Stimulated activated memory B cell treated with anti-CD40 and anti-IgM and Interleukin-4, amounts not matched to agents 10 μg/mL and 1 μg/mL and 100 μg/mL, for 72 hours (primary cell): ENCODE data around the gene ARMC12.

Source experiments
- ATAC-seq: fragments of 150-1000 bp; cut with Tn5 transposase; 2 replicates; pipeline ENCODE4 v1.10.0; 2021
- H3K27ac Mint-ChIP-seq: one replicate; pipeline ENCODE4 v1.8.0; 2022; ENCODE audit warnings: mild to moderate bottlenecking, mixed read lengths
- H3K27me3 Mint-ChIP-seq: one replicate; pipeline ENCODE4 v1.8.0; 2022; ENCODE audit warnings: mixed read lengths
- H3K36me3 Mint-ChIP-seq: one replicate; pipeline ENCODE4 v1.8.0; 2022; ENCODE audit warnings: mixed read lengths
- H3K4me1 Mint-ChIP-seq: one replicate; pipeline ENCODE4 v1.8.0; 2022; ENCODE audit warnings: mixed read lengths
- H3K4me3 Mint-ChIP-seq: one replicate; pipeline ENCODE4 v1.8.0; 2022; ENCODE audit warnings: mild to moderate bottlenecking, moderate library complexity, mixed read lengths
- H3K9me3 Mint-ChIP-seq: one replicate; pipeline ENCODE4 v1.8.0; 2022; ENCODE audit warnings: mixed read lengths

Gene ARMC12

DNA sequence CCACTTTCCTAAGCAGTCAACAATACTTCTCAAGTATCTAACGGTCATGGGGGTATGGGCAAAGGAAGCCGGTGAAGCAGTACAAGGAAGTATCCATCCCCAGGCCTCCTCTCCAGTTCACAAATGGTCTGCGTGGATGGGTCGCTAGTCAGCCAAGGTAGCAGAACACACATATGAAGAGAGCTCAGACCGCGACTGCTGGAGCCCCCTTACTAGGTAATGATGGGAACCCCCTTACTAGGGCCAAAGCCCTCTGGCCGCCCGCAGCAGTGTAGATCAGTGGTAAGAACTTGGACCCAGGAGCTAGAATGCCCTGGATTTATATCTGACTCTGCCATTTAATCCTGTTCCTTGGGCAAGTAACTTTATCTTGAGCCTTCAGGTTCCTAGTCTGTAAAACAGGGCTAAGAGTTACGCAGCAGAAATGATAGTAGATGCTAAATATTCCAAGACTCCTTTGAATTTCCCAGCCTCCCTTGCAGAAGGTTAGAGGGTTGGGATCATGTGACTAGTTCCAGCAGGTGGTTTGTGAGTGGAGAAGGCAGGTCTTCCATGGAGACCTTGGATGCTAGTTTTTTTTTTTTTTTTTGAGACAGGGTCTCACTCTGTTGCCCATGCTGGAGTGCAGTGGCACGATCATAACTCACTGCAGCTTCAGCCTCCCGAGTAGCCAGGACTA lies 37.4 kb downstream of the ARMC12 start:
- Mint-ChIP-seq H3K9me3 (no peaks in the 10 kb centered on the region), H3K4me1 (peaks cover 36% of the 10 kb centered on the region), H3K27ac (no peak overlapping the region), H3K36me3 (no peaks in the 10 kb centered on the region), H3K27me3 (peaks cover 9% of the 10 kb centered on the region), H3K4me3 (no peak overlapping the region)
- no peak for ATAC-seq

DNA sequence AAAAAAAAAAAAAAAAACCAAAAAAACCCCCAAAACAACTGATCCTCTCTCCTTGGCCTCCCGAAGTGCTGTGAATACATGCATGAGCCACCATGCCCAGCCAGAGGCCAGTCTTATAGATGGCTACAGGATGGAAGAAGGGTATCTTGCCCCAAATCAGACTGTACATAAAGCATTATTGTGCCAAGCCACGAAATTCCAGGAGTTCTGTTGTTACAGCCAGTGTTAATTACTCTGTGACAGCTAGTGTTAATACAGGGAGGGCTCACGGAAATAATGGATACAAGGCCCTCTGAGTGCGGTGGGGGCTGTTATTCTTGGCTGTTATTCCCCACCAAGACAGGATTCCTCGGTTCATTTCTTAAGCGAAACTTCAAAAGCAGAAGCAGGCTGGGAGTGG lies 38.2 kb downstream of the ARMC12 start:
- Mint-ChIP-seq H3K9me3 (no peaks in the 10 kb centered on the region), H3K4me3 (no peak overlapping the region), H3K27me3 (peaks cover 9% of the 10 kb centered on the region), H3K27ac (no peak overlapping the region), H3K36me3 (no peaks in the 10 kb centered on the region), H3K4me1 (peaks cover 33% of the 10 kb centered on the region)
- ATAC-seq: no peak

DNA sequence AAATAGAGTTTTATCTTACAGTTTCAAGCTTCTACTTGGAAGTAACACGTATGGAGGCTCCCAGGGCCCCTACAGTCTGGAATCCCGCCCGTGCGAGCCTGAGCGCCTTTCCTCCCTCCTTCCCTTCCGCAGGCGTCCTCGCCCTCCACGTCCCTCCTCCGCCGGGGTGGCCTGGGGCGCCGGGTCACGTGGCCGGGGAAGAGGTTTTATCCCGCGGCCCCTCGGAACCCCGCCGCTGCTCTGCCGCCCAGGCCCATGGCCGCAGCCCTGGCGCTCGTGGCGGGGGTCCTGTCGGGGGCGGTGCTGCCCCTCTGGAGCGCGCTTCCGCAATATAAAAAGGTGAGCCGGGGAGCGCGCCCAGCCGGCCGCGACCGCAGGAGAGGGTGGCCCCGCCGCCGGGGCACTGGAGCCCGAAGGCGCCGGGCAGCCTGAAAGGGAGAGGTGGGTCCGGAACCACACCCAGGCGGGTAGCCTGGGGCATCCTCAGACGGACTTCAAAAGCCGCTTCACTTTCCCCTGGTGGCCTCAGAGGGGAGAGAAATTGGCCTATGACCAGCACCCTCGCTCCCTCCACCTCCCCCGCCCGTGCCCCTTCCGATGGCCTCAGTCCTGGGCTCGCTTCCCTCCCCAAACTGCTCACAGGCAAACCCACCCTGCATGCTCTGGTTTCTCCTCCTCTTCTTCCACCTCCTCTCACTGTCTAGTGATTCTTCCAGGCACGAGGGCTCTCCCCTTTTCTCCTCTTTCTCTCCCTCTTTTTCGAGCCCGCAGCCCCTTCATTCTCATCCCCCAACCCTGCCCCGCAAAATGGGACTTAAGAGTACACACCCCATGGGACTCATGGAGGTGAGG lies 39.8 kb downstream of the ARMC12 start, which contains the start of gene CLPSL2:
TSS of gene CLPSL2 (plus strand) at position 235 of the 852 bp plus-strand sequence. CDS start at position 256, 21 bp downstream.
- peaks cover 19% of the 10 kb centered on the region for H3K27me3 Mint-ChIP-seq
- H3K27ac Mint-ChIP-seq: no peak within 1 kb of the TSS
- H3K9me3 Mint-ChIP-seq: no peaks in the 10 kb centered on the region
- peak within 1 kb of the TSS; percentile 78 for H3K4me3 Mint-ChIP-seq
- no peaks in the 10 kb centered on the region for H3K36me3 Mint-ChIP-seq
- peaks cover 18% of the 10 kb centered on the region for H3K4me1 Mint-ChIP-seq
- peak; percentile 71 for ATAC-seq

GRCh38 chr6:35777356-35778102 lies 40.7 kb downstream of the ARMC12 start:
- Mint-ChIP-seq H3K27me3 (peaks cover 28% of the 10 kb centered on the region), H3K36me3 (no peaks in the 10 kb centered on the region), H3K9me3 (no peaks in the 10 kb centered on the region), H3K4me1 (peaks cover 12% of the 10 kb centered on the region), H3K4me3 (peak overlapping the region; percentile 64), H3K27ac (no peak overlapping the region)
- ATAC-seq: no peak

- Mint-ChIP-seq H3K27ac (no peak overlapping the region), H3K4me1 (peaks cover 12% of the 10 kb centered on the region), H3K4me3 (no peak overlapping the region), H3K9me3 (no peaks in the 10 kb centered on the region), H3K36me3 (no peaks in the 10 kb centered on the region), H3K27me3 (peaks cover 34% of the 10 kb centered on the region)
- no peak for ATAC-seq
Measured at GRCh38 chr6:35778437-35778836, 41.6 kb downstream of the ARMC12 start.

GRCh38 chr6:35780719-35781118 lies 43.9 kb downstream of the ARMC12 start, which contains the start of gene CLPSL1:
Gene CLPSL1, plus strand, starts transcription at chr6:35781019. Its CDS starts 92 bp downstream, at chr6:35781111.
- no peaks in the 10 kb centered on the region for H3K9me3 Mint-ChIP-seq
- no peak within 1 kb of the TSS for H3K4me3 Mint-ChIP-seq
- H3K36me3 Mint-ChIP-seq: no peaks in the 10 kb centered on the region
- ATAC-seq: no peak
- H3K4me1 Mint-ChIP-seq: peaks cover 9% of the 10 kb centered on the region
- H3K27ac Mint-ChIP-seq: no peak within 1 kb of the TSS
- peaks cover 52% of the 10 kb centered on the region for H3K27me3 Mint-ChIP-seq

- no peak overlapping the region for H3K4me3 Mint-ChIP-seq
- no peaks in the 10 kb centered on the region for H3K9me3 Mint-ChIP-seq
- H3K4me1 Mint-ChIP-seq: peaks cover 6% of the 10 kb centered on the region
- H3K27me3 Mint-ChIP-seq: peaks cover 57% of the 10 kb centered on the region
- ATAC-seq: no peak
- H3K36me3 Mint-ChIP-seq: no peaks in the 10 kb centered on the region
- no peak overlapping the region for H3K27ac Mint-ChIP-seq
Measured at GRCh38 chr6:35781290-35781689, 44.5 kb downstream of the ARMC12 start.

DNA sequence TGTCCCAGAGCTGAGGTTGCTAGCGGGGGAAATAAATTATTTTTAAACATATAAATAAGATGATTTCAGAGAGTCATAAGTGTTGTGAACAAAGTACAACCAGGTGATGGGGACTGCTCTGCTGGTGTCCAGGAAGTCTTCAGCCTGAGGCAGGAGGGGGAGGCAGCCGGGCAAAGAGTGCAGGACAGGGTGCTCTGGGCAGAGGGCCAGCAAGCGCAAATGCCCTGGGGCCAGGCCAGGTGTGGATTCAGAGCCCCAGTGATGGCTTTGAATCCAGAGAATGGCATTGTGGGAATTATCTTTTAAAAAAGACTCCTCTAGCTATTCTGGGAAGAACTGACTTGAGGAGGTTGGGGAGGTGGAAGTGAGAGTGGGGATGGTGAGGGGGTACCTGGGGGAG lies 45.6 kb downstream of the ARMC12 start:
- ATAC-seq: no peak
- H3K27ac Mint-ChIP-seq: no peak overlapping the region
- H3K9me3 Mint-ChIP-seq: no peaks in the 10 kb centered on the region
- peaks cover 66% of the 10 kb centered on the region for H3K27me3 Mint-ChIP-seq
- no peaks in the 10 kb centered on the region for H3K36me3 Mint-ChIP-seq
- H3K4me3 Mint-ChIP-seq: no peak overlapping the region
- H3K4me1 Mint-ChIP-seq: no peaks in the 10 kb centered on the region

GRCh38 chr6:35784200-35784599 lies 47.4 kb downstream of the ARMC12 start:
- H3K4me3 Mint-ChIP-seq: no peak overlapping the region
- no peaks in the 10 kb centered on the region for H3K9me3 Mint-ChIP-seq
- H3K27me3 Mint-ChIP-seq: peaks cover 73% of the 10 kb centered on the region
- H3K36me3 Mint-ChIP-seq: no peaks in the 10 kb centered on the region
- H3K27ac Mint-ChIP-seq: no peak overlapping the region
- no peaks in the 10 kb centered on the region for H3K4me1 Mint-ChIP-seq
- ATAC-seq: no peak

GRCh38 chr6:35786272-35786671 lies 49.4 kb downstream of the ARMC12 start:
- ATAC-seq: no peak

DNA sequence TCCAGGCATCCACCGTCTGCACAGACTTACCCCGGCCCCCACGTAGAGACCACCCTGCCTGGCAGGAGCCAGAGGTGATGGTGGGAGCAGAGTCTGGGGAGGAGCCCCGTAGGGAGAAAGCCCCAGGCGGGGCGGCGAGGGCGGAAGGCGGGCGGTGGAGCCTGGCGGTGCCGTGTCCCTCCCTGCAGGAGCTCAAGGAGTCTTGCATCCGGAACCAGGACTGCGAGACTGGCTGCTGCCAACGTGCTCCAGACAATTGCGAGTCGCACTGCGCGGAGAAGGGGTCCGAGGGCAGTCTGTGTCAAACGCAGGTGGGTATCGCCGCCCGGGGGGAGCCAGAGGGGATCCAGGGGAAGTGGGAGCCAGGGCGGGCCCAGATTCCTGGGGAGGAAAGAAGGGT lies 50.0 kb downstream of the ARMC12 start:
- Mint-ChIP-seq H3K4me3 (no peak overlapping the region), H3K9me3 (no peaks in the 10 kb centered on the region), H3K36me3 (no peaks in the 10 kb centered on the region), H3K27me3 (peaks cover 74% of the 10 kb centered on the region), H3K4me1 (no peaks in the 10 kb centered on the region), H3K27ac (no peak overlapping the region)
- ATAC-seq: no peak

More at GRCh38 chr6:35786272-35786671, 49.4 kb downstream of the ARMC12 start:
- Mint-ChIP-seq H3K4me3 (no peak overlapping the region), H3K27ac (no peak overlapping the region), H3K36me3 (no peaks in the 10 kb centered on the region), H3K27me3 (peaks cover 79% of the 10 kb centered on the region), H3K4me1 (no peaks in the 10 kb centered on the region), H3K9me3 (no peaks in the 10 kb centered on the region)

DNA sequence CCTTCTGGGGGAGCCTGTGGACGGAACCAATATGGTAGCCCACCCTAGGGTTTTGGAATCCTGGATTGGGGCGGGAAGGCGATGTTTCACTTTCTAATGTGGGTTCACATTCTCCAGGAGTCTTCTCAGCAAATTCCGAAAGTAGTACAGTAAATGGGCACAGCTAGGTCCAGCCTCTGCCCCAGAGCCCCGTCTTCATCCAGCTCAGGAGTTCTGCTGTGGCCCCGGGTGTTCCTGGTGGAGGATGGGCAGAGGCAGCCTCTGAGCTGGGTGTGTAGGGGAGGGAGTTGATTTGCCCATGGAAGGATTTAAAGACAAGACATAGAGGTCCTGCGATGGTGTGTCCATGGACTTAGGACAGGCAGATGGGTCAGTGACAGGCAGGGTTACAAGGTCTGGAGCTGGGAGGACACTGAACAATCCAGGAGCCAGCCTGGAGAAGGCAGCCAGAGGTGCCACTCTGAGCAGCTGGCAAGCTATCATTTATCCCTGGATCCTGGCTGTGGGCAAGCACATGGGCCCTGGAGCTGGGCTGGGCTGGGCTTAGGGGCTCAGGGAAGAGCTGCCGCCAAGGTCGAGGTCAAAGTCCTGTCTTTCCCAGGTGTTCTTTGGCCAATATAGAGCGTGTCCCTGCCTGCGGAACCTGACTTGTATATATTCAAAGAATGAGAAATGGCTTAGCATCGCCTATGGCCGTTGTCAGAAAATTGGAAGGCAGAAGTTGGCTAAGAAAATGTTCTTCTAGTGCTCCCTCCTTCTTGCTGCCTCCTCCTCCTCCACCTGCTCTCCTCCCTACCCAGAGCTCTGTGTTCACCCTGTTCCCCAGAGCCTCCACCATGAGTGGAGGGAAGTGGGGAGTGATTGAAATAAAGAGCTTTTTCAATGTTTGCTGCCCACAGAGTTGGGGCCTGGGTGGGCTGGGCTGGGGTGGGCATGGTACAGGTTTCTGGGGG lies 50.7 kb downstream of the ARMC12 start:
- ATAC-seq: no peak
- Mint-ChIP-seq H3K4me3 (no peak overlapping the region), H3K27me3 (peaks cover 67% of the 10 kb centered on the region), H3K9me3 (no peaks in the 10 kb centered on the region), H3K4me1 (no peaks in the 10 kb centered on the region), H3K27ac (no peak overlapping the region), H3K36me3 (no peaks in the 10 kb centered on the region)

GRCh38 chr6:35788423-35788982 lies 51.7 kb downstream of the ARMC12 start:
- no peak for ATAC-seq
- Mint-ChIP-seq H3K27ac (no peak overlapping the region), H3K27me3 (peaks cover 60% of the 10 kb centered on the region), H3K9me3 (no peaks in the 10 kb centered on the region), H3K4me1 (no peaks in the 10 kb centered on the region), H3K36me3 (no peaks in the 10 kb centered on the region), H3K4me3 (no peak overlapping the region)

DNA sequence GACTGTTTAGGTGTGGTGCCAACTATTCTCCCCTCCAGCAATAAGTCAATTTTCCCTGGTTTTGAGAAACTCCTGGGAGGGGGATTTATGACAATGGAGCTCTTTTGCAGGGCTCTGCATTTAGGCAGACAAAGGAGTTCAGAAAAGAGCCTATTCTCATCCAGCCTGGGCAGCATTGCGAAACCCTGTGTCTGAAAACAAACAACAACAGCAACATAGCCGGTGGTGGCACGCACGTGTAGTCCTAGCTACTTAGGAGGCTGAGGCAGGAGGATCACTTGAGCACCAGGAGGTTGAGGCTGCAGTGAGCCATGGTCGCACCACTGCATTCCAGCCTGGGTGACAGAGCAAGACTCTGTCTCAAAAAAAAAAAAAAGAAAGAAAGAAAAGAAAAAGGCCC lies 53.9 kb downstream of the ARMC12 start:
- Mint-ChIP-seq H3K36me3 (no peaks in the 10 kb centered on the region), H3K27ac (no peak overlapping the region), H3K27me3 (peaks cover 48% of the 10 kb centered on the region), H3K9me3 (no peaks in the 10 kb centered on the region), H3K4me3 (no peak overlapping the region), H3K4me1 (no peaks in the 10 kb centered on the region)
- ATAC-seq: no peak
